C4-2B (cell line): ENCODE measurements around the gene KANK4.

Source experiments
- H3K27ac ChIP-seq: fragments of 450-650 bp; 2 replicates; pipeline ENCODE4 v1.5.1; 2017
- ZFX ChIP-seq: fragments of 450-650 bp; IDR thresholded peaks from 2 replicates; pipeline ENCODE4 v1.6.1; 2017
- TF ChIP-seq, protein P1 (sequence below): fragments of 450-650 bp; conservative IDR thresholded peaks from 2 replicates; pipeline ENCODE4 v1.5.1; 2017; ENCODE audit warnings: mild to moderate bottlenecking

Gene KANK4

DNA sequence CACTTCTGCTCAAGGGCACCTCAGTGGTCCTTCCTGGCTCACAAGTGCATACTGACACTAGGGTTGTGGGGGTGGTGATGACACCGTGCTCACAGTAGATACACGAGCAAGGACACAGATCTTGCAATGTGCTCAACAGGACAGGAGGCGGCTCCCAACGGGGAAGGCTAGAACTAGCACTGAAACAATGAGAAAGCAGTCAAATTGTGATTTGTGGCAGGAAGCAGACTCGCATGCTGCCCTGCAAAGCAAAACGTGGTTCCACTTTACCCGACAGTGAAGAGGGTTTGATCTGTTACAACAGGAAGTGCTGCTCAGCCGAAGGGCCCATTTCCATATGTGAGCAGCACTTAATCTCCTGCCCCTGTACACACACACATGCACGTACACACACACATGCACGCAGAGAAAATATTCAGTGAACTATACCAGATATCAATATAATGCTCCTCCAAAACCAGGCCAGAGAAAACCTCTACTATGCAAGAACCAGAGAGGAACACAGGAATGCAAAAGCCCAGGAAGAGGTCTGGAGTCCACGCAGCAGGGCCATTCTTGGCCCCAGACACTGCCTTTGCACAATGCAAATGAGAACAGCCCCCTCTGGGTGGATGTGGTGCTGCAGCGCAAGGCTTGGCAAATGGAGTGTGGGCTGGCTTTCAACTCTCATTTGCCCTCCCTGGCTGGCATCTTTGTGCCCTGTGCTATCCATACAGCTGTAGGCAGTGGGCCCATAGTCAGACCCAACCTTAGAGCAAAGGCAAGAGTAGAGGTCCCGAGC, 47.1 kb downstream of the KANK4 start:
- no peak overlapping the region for H3K27ac ChIP-seq
- TF ChIP-seq, protein P1, sequence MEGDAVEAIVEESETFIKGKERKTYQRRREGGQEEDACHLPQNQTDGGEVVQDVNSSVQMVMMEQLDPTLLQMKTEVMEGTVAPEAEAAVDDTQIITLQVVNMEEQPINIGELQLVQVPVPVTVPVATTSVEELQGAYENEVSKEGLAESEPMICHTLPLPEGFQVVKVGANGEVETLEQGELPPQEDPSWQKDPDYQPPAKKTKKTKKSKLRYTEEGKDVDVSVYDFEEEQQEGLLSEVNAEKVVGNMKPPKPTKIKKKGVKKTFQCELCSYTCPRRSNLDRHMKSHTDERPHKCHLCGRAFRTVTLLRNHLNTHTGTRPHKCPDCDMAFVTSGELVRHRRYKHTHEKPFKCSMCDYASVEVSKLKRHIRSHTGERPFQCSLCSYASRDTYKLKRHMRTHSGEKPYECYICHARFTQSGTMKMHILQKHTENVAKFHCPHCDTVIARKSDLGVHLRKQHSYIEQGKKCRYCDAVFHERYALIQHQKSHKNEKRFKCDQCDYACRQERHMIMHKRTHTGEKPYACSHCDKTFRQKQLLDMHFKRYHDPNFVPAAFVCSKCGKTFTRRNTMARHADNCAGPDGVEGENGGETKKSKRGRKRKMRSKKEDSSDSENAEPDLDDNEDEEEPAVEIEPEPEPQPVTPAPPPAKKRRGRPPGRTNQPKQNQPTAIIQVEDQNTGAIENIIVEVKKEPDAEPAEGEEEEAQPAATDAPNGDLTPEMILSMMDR, result no peak
- TF ChIP-seq ZFX, result no peak

DNA sequence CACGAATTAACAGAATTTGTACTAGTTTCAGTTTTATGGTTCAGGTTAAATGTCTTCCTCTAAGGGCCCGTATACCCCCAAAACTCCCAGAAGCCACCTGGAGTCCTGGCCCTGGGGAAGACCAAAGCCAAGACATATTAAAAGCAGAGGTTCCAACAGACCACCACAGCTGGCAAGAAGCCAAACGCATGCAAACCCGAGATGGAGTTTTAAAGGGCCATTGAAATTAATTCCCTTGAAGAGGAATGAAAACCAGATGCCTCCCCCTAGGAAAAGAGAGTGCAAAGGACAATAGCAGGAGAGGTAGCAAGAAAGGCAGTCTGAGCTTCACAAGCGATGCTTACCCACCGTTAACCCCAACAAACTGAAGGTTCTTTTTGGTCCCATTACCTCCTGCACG, 48.1 kb downstream of the KANK4 start:
- H3K27ac ChIP-seq, result no peak overlapping the region
- TF ChIP-seq ZFX, result no peak
- TF ChIP-seq, protein P1, result no peak

DNA sequence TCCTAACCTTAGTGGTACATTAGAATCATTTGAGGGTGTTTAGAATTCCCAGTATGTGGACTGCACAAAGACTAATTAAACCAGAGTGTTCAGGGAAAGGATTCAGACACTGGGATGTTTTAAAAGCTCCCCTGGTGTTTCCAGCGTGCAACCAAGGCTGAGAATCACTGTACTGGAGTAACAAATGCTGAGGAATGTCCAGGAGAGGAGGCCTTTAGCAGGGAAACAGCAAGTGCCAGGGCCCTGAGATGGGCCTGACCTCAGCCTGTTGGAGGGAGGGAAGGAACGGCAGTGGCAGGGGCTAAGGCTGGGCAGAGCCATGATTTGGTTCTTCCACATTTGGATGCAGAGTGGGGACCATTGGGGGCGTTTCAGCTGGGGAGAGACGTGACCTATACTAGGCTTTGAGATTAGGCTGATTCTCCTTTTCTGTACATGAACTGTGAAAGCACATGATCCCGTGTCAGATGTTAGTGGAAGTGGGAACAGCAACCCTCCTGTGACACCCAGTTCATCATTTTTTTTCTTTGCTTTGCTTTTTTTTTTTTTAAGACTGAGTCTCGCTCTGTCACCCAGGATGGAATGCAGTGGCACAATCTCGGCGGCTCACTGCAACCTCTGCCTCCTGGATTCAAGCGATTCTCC, 49.3 kb downstream of the KANK4 start:
- no peak for TF ChIP-seq ZFX
- TF ChIP-seq, protein P1, result no peak
- no peak overlapping the region for H3K27ac ChIP-seq

DNA sequence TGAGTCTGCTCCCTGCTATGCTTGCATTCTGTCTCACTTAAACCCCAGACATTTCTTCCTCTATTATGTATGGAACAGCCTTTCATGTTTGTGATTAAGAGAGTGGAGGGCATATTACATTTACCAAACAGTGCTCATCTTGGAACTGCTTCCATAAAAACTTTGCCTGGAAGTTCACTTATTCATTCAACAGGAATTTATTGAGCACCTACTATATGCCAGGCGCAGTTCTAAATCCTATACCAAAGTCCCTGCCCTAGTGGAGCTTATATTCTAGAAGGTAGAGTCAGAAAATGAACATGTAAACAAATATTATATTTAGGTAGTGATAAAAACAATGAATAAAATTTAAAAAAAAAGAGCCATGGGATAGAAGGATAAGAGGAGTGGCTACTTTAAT, 49.8 kb downstream of the KANK4 start:
- TF ChIP-seq ZFX, result no peak
- TF ChIP-seq, protein P1, result no peak

DNA sequence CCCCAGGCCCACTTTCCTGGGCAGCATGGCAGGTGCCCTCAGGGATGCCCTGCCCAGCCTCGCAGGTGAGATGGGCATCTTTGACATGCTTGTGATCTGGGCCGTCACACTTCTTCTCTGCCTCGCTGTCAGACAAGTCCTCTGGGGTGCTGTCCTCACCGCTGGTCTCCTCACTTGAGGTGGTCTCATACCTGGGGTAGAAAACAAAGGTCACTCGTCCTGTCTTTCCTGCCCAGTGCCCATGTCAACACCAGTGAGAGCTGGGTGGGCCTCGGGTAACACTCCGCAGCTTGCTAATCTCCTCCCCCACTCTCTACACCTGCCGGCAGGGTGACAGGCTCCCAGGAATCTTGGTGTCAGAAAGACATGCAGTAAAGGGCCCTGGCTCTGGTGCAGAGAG, 50.9 kb downstream of the KANK4 start:
- no peak for TF ChIP-seq ZFX
- TF ChIP-seq, protein P1, result no peak

More for the DNA sequence above, 49.8 kb downstream of the KANK4 start:
- no peak overlapping the region for H3K27ac ChIP-seq

DNA sequence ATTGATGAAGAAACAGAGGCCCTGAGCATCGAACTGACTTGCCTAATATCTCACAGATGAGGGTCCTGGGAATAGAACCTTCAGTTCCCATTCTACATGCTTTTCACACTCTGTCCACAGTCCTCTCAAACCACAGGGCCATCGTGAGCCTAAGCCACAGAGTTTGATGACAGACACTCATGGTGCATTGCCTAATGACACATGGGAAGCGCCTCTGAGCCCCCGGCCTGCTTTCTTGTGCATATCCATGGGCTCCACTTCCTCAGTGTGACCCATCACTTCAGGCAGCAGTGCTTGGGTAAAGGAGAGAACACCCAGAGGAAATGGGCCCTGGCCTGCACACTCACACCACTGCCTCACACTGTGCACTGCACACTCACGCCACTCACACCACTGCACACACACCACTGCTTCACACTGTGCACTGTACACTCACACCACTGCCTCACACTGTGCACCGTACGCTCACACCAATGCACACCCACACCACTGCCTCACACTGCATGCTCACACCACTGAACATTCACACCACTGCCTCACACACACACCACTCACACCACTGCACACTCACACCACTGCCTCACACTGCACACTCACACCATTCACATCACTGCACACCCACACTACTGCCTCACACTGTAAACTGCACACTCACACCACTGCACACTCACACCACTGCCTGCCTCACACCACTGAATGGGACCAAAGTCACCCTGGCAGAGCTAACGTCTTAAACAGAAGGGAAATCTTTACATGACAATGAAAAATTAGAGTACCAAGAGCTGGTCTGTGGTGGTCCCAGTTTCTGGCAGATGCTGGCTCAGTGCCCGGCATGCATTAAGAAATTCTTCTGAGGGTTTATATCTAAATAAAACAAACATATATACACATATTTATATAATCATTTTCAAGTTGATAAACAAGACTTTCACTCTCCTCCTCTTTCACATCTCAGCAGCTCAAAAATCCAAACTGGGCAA, 53.0 kb downstream of the KANK4 start:
- no peak overlapping the region for H3K27ac ChIP-seq
- TF ChIP-seq ZFX, result no peak
- TF ChIP-seq, protein P1, result no peak

More for the DNA sequence above, 50.9 kb downstream of the KANK4 start:
- no peak overlapping the region for H3K27ac ChIP-seq
